ENCODE results near the gene PCDH19.

DNA sequence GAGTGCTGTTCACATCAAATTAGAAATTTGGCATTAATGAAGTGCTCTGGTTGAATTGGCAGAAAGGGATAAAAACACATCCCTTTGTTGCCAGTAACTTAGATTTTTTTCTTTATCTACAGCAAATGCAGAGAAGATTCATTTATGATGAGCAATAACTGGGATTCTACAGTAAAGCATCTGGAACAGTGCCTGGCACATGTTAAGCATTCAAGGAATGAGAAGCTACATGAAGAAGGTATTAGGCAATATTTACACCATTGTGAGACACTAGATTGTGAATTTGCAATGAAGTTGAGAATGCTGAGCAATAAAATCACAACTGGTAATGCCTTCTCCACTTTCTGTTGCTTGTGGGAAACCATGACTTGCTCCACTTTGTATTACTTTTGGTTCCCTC lies 33.5 kb downstream of the PCDH19 start:
- TF ChIP-seq, protein P1, sequence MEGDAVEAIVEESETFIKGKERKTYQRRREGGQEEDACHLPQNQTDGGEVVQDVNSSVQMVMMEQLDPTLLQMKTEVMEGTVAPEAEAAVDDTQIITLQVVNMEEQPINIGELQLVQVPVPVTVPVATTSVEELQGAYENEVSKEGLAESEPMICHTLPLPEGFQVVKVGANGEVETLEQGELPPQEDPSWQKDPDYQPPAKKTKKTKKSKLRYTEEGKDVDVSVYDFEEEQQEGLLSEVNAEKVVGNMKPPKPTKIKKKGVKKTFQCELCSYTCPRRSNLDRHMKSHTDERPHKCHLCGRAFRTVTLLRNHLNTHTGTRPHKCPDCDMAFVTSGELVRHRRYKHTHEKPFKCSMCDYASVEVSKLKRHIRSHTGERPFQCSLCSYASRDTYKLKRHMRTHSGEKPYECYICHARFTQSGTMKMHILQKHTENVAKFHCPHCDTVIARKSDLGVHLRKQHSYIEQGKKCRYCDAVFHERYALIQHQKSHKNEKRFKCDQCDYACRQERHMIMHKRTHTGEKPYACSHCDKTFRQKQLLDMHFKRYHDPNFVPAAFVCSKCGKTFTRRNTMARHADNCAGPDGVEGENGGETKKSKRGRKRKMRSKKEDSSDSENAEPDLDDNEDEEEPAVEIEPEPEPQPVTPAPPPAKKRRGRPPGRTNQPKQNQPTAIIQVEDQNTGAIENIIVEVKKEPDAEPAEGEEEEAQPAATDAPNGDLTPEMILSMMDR (conservative IDR thresholded peaks at IDR 0.05 in 1 of 2, IDR thresholded peaks at IDR 0.05 in 1 of 2; ENCODE audit: low read depth in 1 of 2, low read length in 2 of 2) = no peak
- no peak for TF ChIP-seq EZH2 (IDR thresholded peaks at IDR 0.05; ENCODE audit: low read length, missing control alignments)
